B cell (primary cell): ENCODE measurements around the gene TTC39C.

Source experiments
- CTCF ChIP-seq: fragments of 200-600 bp; IDR thresholded peaks from one replicate; pipeline ENCODE4 v1.8.0; 2022; ENCODE audit warnings: antibody characterized with exemption, mild to moderate bottlenecking
- EZH2 ChIP-seq: IDR thresholded peaks from 2 replicates; pipeline ENCODE4 v1.6.1; 2012; ENCODE audit warnings: borderline replicate concordance, low read depth, mild to moderate bottlenecking, moderate library complexity, low read length; ENCODE audit not compliant: insufficient read depth, poor library complexity, severe bottlenecking

- TF ChIP-seq CTCF (no peak), EZH2 (no peak)
Measured at GRCh38 chr18:23969664-23970063, 44.9 kb upstream of the TTC39C start.
